BLaER1 treated with 17β-estradiol and CSF1 and Interleukin-3, amounts not matched to agents 10 nM and 100 nM (cell line): Measurements from ENCODE around the gene DPP10.

Experiments used
- H3K27ac ChIP-seq, 11 experiments: shearing (Covaris generic); formaldehyde crosslinking; 2 replicates each; pipeline ENCODE4 v1.8.1; 2022
- H3K27me3 ChIP-seq, 11 experiments: shearing (Covaris generic); formaldehyde crosslinking; 2 replicates each; pipeline ENCODE4 v1.8.1; 2022
- H3K36me3 ChIP-seq, 11 experiments: shearing (Covaris generic); formaldehyde crosslinking; 2 replicates each; pipeline ENCODE4 v1.8.1; 2022
- H3K4me1 ChIP-seq, 10 experiments: shearing (Covaris generic); formaldehyde crosslinking; 2 replicates each; pipeline ENCODE4 v1.8.1; 2022
- H3K4me2 ChIP-seq, 11 experiments: shearing (Covaris generic); formaldehyde crosslinking; 2 replicates each; pipeline ENCODE4 v1.8.1; 2022
- H3K4me3 ChIP-seq, 10 experiments: shearing (Covaris generic); formaldehyde crosslinking; 2 replicates each; pipeline ENCODE4 v1.8.1; 2022
- H3K9ac ChIP-seq, 11 experiments: shearing (Covaris generic); formaldehyde crosslinking; 2 replicates each; pipeline ENCODE4 v1.8.1; 2022
- H3K9me3 ChIP-seq, 11 experiments: shearing (Covaris generic); formaldehyde crosslinking; replicated peaks in 1 of 11; 2 replicates each; pipeline ENCODE4 v1.8.1; 2022
- H4K20me1 ChIP-seq, 11 experiments: shearing (Covaris generic); formaldehyde crosslinking; 2 replicates each; pipeline ENCODE4 v1.8.1; 2022
- Cebpa-rat ChIP-seq, 11 experiments: shearing (Covaris generic); IDR thresholded peaks; 2 replicates each; pipeline ENCODE4 v1.8.1; 2022

Gene DPP10

DNA sequence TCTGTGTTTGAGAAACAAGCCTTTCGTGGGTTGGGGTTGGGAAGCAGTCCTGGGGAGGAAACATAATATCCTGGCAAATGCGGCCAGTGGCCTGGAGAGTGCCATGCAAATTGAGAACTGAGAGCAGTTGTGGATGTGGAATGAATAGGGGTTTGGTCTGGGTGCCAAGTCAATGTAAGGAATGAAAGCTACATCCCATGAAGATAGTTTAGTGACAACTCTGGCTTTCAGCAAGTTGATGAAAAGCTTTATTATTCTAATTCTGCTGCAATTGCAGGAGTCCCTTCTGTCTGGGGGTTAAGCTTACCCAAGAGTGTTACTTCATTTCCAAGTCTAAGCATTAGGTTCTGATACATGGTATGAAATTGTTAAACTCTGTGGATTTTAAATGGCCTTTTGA is 771.6 kb downstream of the DPP10 start:
- Histone ChIP-seq H3K36me3 (no peaks in the 10 kb centered on the region), H3K4me3 (no peak overlapping the region), H3K9ac (no peak overlapping the region), H3K4me1 (no peaks in the 10 kb centered on the region), H3K9me3 (no peaks in the 10 kb centered on the region), H3K27me3 (no peaks in the 10 kb centered on the region), H3K27ac (no peak overlapping the region), H3K4me2 (no peak overlapping the region), H4K20me1 (no peaks in the 10 kb centered on the region)
- no peak for TF ChIP-seq Cebpa-rat (IDR thresholded peaks at IDR 0.05)

DNA sequence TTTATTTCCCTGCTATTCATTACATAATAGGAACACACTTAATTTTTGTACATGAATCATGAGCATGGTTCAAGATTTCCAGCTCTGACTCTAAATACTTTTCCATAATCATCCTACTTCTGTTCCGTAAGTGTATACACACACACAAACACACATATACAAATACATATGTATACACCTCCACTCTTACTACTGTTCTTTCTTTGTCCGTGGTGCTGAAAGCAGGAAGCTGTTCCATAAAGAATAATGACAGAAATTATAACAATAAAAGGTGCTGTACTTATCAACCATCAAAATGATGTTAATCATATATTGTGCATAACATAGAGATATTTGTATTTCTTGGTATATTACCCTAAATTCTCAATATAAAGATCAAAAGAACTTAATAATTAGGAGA is 776.9 kb downstream of the DPP10 start:
- no peaks in the 10 kb centered on the region for H3K9me3 ChIP-seq
- H3K27me3 ChIP-seq = no peaks in the 10 kb centered on the region
- H3K4me1 ChIP-seq = no peaks in the 10 kb centered on the region
- no peak overlapping the region for H3K4me3 ChIP-seq
- no peak overlapping the region for H3K27ac ChIP-seq
- no peaks in the 10 kb centered on the region for H3K36me3 ChIP-seq
- no peak overlapping the region for H3K4me2 ChIP-seq
- H4K20me1 ChIP-seq = no peaks in the 10 kb centered on the region
- no peak for TF ChIP-seq Cebpa-rat (IDR thresholded peaks at IDR 0.05)
- H3K9ac ChIP-seq = no peak overlapping the region

DNA sequence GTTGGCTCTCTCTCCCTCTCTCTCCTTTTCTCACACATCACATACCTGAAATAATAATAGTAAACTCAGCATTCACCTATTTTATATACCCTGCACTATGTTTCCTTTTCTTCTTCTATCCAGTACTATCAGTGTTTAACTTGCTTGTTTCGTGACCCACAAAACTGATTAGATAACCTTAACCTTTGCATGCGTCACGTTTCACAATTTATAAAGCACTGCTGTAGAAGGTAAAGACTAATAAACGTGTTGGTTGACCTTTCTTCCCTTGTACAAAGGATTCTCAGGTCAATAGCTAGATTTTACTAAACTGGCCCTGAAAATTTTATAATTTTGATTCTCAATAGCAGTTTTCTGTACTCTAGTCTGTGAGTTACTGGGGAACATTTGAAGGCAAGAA is 791.7 kb downstream of the DPP10 start:
- Histone ChIP-seq H3K27me3 (no peaks in the 10 kb centered on the region), H3K9ac (no peak overlapping the region), H3K4me2 (no peak overlapping the region), H3K4me3 (no peak overlapping the region), H3K36me3 (no peaks in the 10 kb centered on the region), H4K20me1 (no peaks in the 10 kb centered on the region), H3K27ac (no peak overlapping the region), H3K4me1 (no peaks in the 10 kb centered on the region), H3K9me3 (no peaks in the 10 kb centered on the region)
- TF ChIP-seq Cebpa-rat (IDR thresholded peaks at IDR 0.05) = no peak

DNA sequence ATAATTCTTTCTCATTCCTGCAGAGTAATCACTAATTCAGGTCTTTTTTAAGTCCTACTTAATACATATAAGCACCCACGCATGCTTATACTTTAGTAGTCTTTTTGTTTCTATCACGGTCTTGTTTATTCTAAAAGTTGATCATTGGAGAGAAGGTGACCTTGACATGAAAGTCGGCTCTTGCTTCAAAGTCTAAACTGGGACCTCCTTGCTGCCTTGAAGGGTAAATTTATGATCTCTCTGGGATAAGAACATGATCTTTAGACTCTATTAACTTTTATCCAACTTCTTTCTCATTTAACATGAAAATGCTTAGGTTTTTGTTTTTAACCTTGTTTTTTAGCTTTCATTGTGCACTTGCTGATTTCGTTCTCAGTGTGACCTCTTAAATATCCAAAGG is 792.3 kb downstream of the DPP10 start:
- Histone ChIP-seq H3K4me3 (no peak overlapping the region), H3K4me1 (no peaks in the 10 kb centered on the region), H4K20me1 (no peaks in the 10 kb centered on the region), H3K9ac (no peak overlapping the region), H3K36me3 (no peaks in the 10 kb centered on the region), H3K4me2 (no peak overlapping the region), H3K27ac (no peak overlapping the region), H3K27me3 (no peaks in the 10 kb centered on the region), H3K9me3 (no peaks in the 10 kb centered on the region)
- TF ChIP-seq Cebpa-rat (IDR thresholded peaks at IDR 0.05) = no peak

DNA sequence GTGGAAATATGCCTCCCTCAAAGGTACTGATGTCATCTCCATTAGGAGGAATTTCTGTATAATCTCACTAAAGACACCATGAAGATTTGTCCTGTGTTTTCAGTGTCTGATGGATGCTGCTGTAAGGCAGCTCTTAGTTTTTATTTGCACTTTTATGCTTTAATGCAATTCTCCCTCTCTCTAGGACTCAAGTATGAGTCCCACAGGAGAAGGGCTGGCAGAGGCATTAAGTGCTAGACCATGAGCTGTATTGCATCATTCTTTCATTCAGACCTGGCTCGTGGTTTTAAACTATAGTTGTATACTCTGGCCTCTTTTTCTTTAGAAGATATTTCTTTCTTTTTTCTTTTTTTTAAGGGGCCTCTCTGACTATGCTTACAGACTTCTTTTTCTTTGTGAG is 805.6 kb downstream of the DPP10 start:
- no peak overlapping the region for H3K27ac ChIP-seq
- H4K20me1 ChIP-seq = no peaks in the 10 kb centered on the region
- no peaks in the 10 kb centered on the region for H3K36me3 ChIP-seq
- H3K9me3 ChIP-seq = no peaks in the 10 kb centered on the region
- no peaks in the 10 kb centered on the region for H3K4me1 ChIP-seq
- H3K27me3 ChIP-seq = no peaks in the 10 kb centered on the region
- H3K9ac ChIP-seq = no peak overlapping the region
- H3K4me2 ChIP-seq = no peak overlapping the region
- TF ChIP-seq Cebpa-rat (IDR thresholded peaks at IDR 0.05) = no peak
- no peak overlapping the region for H3K4me3 ChIP-seq

DNA sequence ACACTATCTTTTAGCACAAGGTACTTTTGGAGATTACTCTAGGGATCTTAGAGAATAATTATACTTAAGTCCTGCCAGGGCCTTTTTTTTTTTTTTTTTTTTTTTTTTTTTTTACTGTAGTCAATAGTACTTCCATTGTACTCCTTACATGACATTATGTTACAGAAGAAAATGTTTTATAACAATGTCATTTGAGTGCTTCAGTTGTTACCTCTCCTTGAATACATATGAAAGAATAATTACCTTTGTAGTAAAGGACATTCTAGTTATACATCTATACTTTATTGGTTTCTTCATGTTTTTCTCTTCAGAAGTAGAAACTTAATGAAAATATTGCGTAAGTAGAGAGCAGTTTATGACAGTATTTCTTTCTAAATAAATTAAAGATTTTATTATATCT is 834.9 kb downstream of the DPP10 start:
- H3K4me3 ChIP-seq = no peak overlapping the region
- H3K36me3 ChIP-seq = no peaks in the 10 kb centered on the region
- TF ChIP-seq Cebpa-rat (IDR thresholded peaks at IDR 0.05) = no peak
- no peaks in the 10 kb centered on the region for H3K9me3 ChIP-seq
- no peak overlapping the region for H3K9ac ChIP-seq
- no peaks in the 10 kb centered on the region for H4K20me1 ChIP-seq
- H3K27ac ChIP-seq = no peak overlapping the region
- no peak overlapping the region for H3K4me2 ChIP-seq
- H3K4me1 ChIP-seq = no peaks in the 10 kb centered on the region
- no peaks in the 10 kb centered on the region for H3K27me3 ChIP-seq

DNA sequence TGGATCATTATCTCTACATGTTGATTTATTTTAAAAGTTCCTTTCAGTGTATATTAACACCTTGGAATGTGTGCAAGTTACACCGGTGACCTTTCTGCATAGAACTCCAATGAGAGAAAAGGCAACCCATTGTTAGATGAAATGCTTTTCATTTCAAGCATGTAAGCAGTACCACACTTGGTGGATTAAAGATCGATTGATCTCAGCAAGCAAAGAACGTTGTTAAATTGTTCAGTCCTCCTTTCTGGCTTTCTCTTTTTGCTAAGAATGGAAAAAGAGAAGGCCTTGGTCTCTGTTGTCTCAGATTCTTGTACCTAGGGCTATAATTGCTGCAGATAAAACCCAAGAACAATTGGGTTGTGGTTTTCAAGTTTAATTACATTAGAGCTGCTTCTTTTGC is 843.0 kb downstream of the DPP10 start:
- Histone ChIP-seq H3K9ac (no peak overlapping the region), H4K20me1 (no peaks in the 10 kb centered on the region), H3K36me3 (no peaks in the 10 kb centered on the region), H3K27ac (no peak overlapping the region), H3K27me3 (no peaks in the 10 kb centered on the region), H3K4me1 (no peaks in the 10 kb centered on the region), H3K4me3 (no peak overlapping the region), H3K4me2 (no peak overlapping the region), H3K9me3 (no peaks in the 10 kb centered on the region)
- no peak for TF ChIP-seq Cebpa-rat (IDR thresholded peaks at IDR 0.05)

DNA sequence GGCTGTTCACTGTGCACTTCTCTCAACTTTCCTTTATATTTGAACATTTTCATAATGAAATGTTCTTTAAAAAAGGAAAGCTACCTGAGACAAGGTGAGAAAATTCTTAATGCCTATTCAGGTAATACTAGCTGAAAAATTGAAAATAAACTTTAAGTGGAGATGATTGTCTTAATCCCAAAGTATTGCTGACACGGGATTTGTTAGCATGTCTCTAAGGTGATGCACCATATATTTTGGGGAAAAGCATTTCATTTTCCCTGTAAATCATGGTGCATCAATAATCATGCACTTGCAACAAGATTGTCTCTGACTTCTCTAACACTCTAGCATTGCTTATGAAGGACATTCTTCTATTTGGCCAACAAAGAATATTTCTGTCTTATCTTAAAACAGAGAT is 848.0 kb downstream of the DPP10 start:
- H3K36me3 ChIP-seq = no peaks in the 10 kb centered on the region
- H3K4me1 ChIP-seq = no peaks in the 10 kb centered on the region
- no peak overlapping the region for H3K4me2 ChIP-seq
- H3K9me3 ChIP-seq = no peaks in the 10 kb centered on the region
- no peak overlapping the region for H3K27ac ChIP-seq
- no peaks in the 10 kb centered on the region for H4K20me1 ChIP-seq
- H3K9ac ChIP-seq = no peak overlapping the region
- H3K4me3 ChIP-seq = no peak overlapping the region
- no peak for TF ChIP-seq Cebpa-rat (IDR thresholded peaks at IDR 0.05)
- H3K27me3 ChIP-seq = no peaks in the 10 kb centered on the region

DNA sequence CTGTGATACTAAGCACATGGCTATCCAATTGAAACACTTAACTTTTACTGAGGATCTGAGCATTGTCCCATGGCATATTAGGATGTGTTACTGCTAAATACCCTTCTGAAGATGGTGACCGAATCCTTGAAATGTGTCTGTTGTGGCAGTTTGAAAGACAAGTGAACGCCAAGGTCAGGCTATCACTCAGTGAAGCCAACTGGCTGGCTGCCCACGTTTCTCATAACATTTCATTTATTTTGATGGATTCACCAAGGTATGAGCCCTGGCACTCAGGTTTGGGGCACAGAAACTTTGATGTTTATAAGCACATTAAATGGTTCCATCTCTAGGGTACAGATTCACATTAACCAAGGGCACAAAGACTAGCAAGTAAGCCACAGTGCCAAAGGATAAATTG is 850.3 kb downstream of the DPP10 start:
- Histone ChIP-seq H4K20me1 (no peaks in the 10 kb centered on the region), H3K9me3 (no peaks in the 10 kb centered on the region), H3K27me3 (no peaks in the 10 kb centered on the region), H3K36me3 (no peaks in the 10 kb centered on the region), H3K27ac (no peak overlapping the region), H3K4me1 (no peaks in the 10 kb centered on the region), H3K4me2 (no peak overlapping the region), H3K9ac (no peak overlapping the region), H3K4me3 (no peak overlapping the region)
- TF ChIP-seq Cebpa-rat (IDR thresholded peaks at IDR 0.05) = no peak

DNA sequence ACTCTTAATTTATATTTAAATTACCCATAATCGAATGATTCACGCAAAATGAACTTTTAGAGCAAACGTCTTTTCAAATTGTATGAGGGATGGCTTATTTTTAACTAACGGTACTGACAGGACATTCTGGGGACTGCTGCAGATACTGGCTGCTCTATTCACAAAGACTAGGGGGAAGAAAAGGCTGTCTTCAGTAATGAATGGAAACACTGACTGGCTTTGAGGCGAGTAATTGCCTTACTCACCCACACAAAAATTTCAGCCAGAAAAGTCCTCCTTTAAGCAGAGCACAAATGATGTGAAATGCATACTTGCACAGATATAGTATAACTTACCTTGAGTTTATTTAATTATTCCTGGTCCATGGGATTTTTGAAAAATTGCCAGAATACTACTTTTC is 852.6 kb downstream of the DPP10 start:
- H3K4me2 ChIP-seq = no peak overlapping the region
- TF ChIP-seq Cebpa-rat (IDR thresholded peaks at IDR 0.05) = no peak
- H3K27me3 ChIP-seq = no peaks in the 10 kb centered on the region
- H3K4me3 ChIP-seq = no peak overlapping the region
- no peaks in the 10 kb centered on the region for H3K4me1 ChIP-seq
- no peak overlapping the region for H3K27ac ChIP-seq
- H3K36me3 ChIP-seq = no peaks in the 10 kb centered on the region
- H3K9me3 ChIP-seq = no peaks in the 10 kb centered on the region
- H3K9ac ChIP-seq = no peak overlapping the region
- no peaks in the 10 kb centered on the region for H4K20me1 ChIP-seq

DNA sequence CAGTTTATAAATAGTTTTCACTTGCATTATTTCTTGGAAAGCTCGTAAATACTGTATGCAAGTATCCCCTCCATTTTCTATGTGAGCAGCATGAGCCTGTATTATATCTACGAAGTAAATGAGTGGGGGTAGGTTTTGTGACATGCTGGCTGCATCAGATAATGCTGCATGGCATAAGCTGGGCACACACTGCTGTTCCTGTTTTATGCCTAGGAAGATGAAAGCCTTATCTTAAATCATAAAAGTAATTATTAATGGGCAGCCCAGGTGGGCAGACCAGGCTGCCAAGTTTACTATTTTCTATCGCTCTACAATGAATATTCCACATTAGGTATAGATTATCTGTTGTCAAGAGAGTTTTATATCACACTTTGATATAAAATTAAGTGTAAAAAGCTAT is 854.6 kb downstream of the DPP10 start:
- H4K20me1 ChIP-seq = no peaks in the 10 kb centered on the region
- no peak overlapping the region for H3K4me2 ChIP-seq
- no peak for TF ChIP-seq Cebpa-rat (IDR thresholded peaks at IDR 0.05)
- H3K27me3 ChIP-seq = no peaks in the 10 kb centered on the region
- H3K4me3 ChIP-seq = no peak overlapping the region
- H3K4me1 ChIP-seq = no peaks in the 10 kb centered on the region
- H3K9me3 ChIP-seq = peaks cover 0 to 2% (median 0%) of the 10 kb centered on the region in 11 experiments; a peak in 1 of 22 replicates
- no peaks in the 10 kb centered on the region for H3K36me3 ChIP-seq
- no peak overlapping the region for H3K27ac ChIP-seq
- no peak overlapping the region for H3K9ac ChIP-seq
